PC-9 (cell line): ENCODE results near the gene PTGDS. TPM values are rescaled to one million over a fixed set of nuclear protein-coding genes. Genes with fewer than 3 reads are reported as not detected.

Source experiments
- BruUV-seq: library from RNA; stranded (reverse); fragments of 400-500 nt; replicated peaks from 2 replicates; lab custom pipeline; 2021; lab: Mats Ljungman, UMichigan
- CTCF ChIA-PET: fragments of 300-600 bp; sonication (Branson Sonifier 250); formaldehyde crosslinking; loops from one replicate; lab custom pipeline; 2022; ENCODE audit warnings: antibody characterized with exemption; lab: Charles Lee
- POLR2A ChIA-PET: fragments of 300-600 bp; sonication (Branson Sonifier 250); formaldehyde crosslinking; loops from one replicate; lab custom pipeline; 2022; ENCODE audit warnings: antibody characterized with exemption; ENCODE audit not compliant: unreplicated experiment; lab: Charles Lee
- DNase-seq, 2 experiments: peaks; one replicate each; pipeline versions ENCODE4 v3.0.0 to v3.0.0-alpha.2; 2015 to 2022; ENCODE audit warnings: mixed read lengths in 1 of 2
- H2AFZ ChIP-seq: fragments of 200-600 bp; sonication (generic); 2 replicates; pipeline ENCODE4 v1.8.1; 2017; ENCODE audit warnings: antibody characterized with exemption
- H3F3A ChIP-seq: fragments of 200-600 bp; sonication (generic); 2 replicates; pipeline ENCODE4 v1.8.1; 2017; ENCODE audit warnings: antibody characterized with exemption, mild to moderate bottlenecking, low read depth; ENCODE audit not compliant: insufficient read depth
- H3K27ac ChIP-seq: fragments of 200-600 bp; sonication (generic); 2 replicates; pipeline ENCODE4 v1.6.1; 2016; ENCODE audit warnings: mixed run types
- H3K27me3 ChIP-seq: fragments of 200-600 bp; sonication (generic); 2 replicates; pipeline ENCODE4 v1.6.1; 2016; ENCODE audit warnings: low read depth, mixed run types; ENCODE audit not compliant: insufficient read depth
- H3K36me3 ChIP-seq: fragments of 200-600 bp; sonication (generic); 2 replicates; pipeline ENCODE4 v1.6.1; 2016; ENCODE audit warnings: low read depth, mixed run types
- H3K4me1 ChIP-seq: fragments of 200-600 bp; sonication (generic); replicated peaks from 2 replicates; pipeline ENCODE4 v1.6.1; 2016; ENCODE audit warnings: mixed run types; ENCODE audit not compliant: insufficient read depth
- H3K4me2 ChIP-seq: fragments of 200-600 bp; sonication (generic); 2 replicates; pipeline ENCODE4 v1.6.1; 2017; ENCODE audit warnings: mixed run types
- H3K4me3 ChIP-seq: fragments of 200-600 bp; sonication (generic); 2 replicates; pipeline ENCODE4 v1.6.1; 2016; ENCODE audit warnings: mixed run types
- H3K79me2 ChIP-seq: fragments of 200-600 bp; sonication (generic); 2 replicates; pipeline ENCODE4 v1.6.1; 2017; ENCODE audit warnings: low read depth, mixed run types
- H3K9me2 ChIP-seq: fragments of 200-600 bp; sonication (generic); 2 replicates; pipeline ENCODE4 v1.8.1; 2017; ENCODE audit warnings: mild to moderate bottlenecking; ENCODE audit not compliant: insufficient read depth
- H3K9me3 ChIP-seq: fragments of 200-600 bp; sonication (generic); 2 replicates; pipeline ENCODE4 v1.8.1; 2016; ENCODE audit warnings: low read depth; ENCODE audit not compliant: insufficient read depth
- H4K20me1 ChIP-seq: fragments of 200-600 bp; sonication (generic); 2 replicates; pipeline ENCODE4 v1.8.1; 2017; ENCODE audit not compliant: insufficient read depth
- EZH2 ChIP-seq: fragments of 200-600 bp; sonication (generic); IDR thresholded peaks from 2 replicates; pipeline ENCODE4 v1.8.0; 2017; ENCODE audit warnings: antibody characterized with exemption, low read depth
- intact Hi-C: fragments of 100-400 bp; cut with micrococcal nuclease; formaldehyde crosslinking; loops from one replicate; pipeline ENCODE4 v1.10.0; 2022; ENCODE audit not compliant: unreplicated experiment
- total RNA-seq: library from RNA; stranded (reverse); gene quantifications from 2 replicates; pipeline ENCODE4 v1.2.3, GENCODE V29; 2021
- TF ChIP-seq, protein P1 (sequence below): fragments of 200-600 bp; sonication (generic); conservative IDR thresholded peaks from 2 replicates; pipeline ENCODE4 v1.6.1; 2017; ENCODE audit warnings: mixed run types, antibody characterized with exemption, mild to moderate bottlenecking, moderate library complexity

The PTGDS gene
- total RNA-seq, 1 experiment from 2014 or later, result 1.7 TPM

DNA sequence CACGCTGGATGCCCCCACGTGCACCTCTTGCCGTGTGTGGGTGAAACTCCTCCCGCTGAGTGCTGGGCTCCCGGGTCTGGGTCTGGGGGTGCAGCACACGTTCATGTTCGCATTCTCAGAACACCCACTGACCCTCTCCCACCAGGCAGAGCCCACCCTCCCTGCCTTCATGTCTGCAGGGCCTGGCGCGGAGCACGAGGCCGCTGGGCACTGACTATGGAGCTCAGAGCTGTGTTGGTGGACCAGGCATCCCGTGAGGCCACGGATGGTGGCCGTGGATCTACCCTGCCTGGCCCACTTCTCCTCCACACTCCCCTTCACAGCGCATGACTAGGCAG, 16.4 kb upstream of the PTGDS start:
- Histone ChIP-seq H3K9me3 (no peaks in the 10 kb centered on the region), H3K36me3 (no peaks in the 10 kb centered on the region), H3K9me2 (no peaks in the 10 kb centered on the region), H2AFZ (no peak overlapping the region), H3K4me2 (no peak overlapping the region), H4K20me1 (no peaks in the 10 kb centered on the region), H3K4me1 (peaks cover 10% of the 10 kb centered on the region), H3K27me3 (no peaks in the 10 kb centered on the region), H3K4me3 (no peak overlapping the region), H3F3A (peaks cover 8% of the 10 kb centered on the region; the same call in 1 of the 2 replicates), H3K79me2 (no peaks in the 10 kb centered on the region), H3K27ac (no peak overlapping the region)
- ChIA-PET POLR2A (no interaction called here), CTCF (no interaction called here)
- intact Hi-C loops, result no loop called here
- DNase-seq, result no peak
- BruUV-seq, result no TSS peak
- TF ChIP-seq, protein P1, sequence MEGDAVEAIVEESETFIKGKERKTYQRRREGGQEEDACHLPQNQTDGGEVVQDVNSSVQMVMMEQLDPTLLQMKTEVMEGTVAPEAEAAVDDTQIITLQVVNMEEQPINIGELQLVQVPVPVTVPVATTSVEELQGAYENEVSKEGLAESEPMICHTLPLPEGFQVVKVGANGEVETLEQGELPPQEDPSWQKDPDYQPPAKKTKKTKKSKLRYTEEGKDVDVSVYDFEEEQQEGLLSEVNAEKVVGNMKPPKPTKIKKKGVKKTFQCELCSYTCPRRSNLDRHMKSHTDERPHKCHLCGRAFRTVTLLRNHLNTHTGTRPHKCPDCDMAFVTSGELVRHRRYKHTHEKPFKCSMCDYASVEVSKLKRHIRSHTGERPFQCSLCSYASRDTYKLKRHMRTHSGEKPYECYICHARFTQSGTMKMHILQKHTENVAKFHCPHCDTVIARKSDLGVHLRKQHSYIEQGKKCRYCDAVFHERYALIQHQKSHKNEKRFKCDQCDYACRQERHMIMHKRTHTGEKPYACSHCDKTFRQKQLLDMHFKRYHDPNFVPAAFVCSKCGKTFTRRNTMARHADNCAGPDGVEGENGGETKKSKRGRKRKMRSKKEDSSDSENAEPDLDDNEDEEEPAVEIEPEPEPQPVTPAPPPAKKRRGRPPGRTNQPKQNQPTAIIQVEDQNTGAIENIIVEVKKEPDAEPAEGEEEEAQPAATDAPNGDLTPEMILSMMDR, result no peak
- no peak for TF ChIP-seq EZH2

DNA sequence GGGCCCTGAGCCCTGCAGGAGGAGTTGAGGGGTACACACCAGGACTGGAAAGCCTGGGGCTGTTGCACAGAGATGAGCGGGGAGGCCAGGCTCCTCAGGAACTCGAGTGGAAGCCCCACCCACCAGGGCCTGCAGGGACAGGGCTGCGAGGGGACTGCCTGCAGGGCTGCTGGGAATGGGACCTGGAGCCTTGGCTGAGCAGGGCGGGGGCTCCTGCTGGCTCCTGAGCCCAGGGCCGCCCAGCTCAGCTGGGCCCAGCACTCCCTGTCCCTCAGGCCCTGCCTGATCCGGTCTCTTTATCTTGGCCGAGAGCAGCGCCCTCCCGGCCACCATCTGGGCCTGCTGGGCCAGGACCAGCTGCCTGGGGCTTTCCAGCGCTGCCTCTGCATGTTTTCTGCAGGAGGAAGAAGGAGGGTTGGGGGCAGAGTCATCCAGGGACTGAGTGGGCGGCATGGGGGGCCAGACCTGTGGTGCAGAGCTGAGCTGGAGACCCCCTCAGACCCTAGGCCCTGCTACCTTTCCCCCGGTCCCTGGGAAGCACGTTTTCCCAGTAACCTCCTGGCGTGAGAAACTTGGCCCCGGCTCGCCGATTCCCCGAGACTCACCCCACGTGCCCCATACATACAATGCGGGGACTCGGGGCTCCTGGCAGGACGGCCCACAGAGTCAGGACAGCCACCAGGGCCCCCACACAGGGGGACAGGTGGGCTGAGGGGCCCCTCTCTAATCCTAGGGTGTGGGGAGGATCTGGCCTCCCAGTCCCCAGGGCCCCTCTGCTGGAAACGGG, 15.8 kb upstream of the PTGDS start:
- BruUV-seq, result no TSS peak
- DNase-seq, result no peak
- peaks cover 8% of the 10 kb centered on the region; the same call in 1 of the 2 replicates for H3F3A ChIP-seq
- no peaks in the 10 kb centered on the region for H4K20me1 ChIP-seq
- ChIA-PET CTCF (no interaction called here), POLR2A (no interaction called here)
- TF ChIP-seq EZH2, result no peak
- TF ChIP-seq, protein P1, result no peak
- no peaks in the 10 kb centered on the region for H3K36me3 ChIP-seq
- H2AFZ ChIP-seq, result no peak overlapping the region
- no peaks in the 10 kb centered on the region for H3K9me2 ChIP-seq
- H3K4me1 ChIP-seq, result peaks cover 10% of the 10 kb centered on the region
- no peak overlapping the region for H3K4me3 ChIP-seq
- H3K79me2 ChIP-seq, result no peaks in the 10 kb centered on the region
- H3K27me3 ChIP-seq, result no peaks in the 10 kb centered on the region
- intact Hi-C loops, result no loop called here
- no peaks in the 10 kb centered on the region for H3K9me3 ChIP-seq
- H3K4me2 ChIP-seq, result no peak overlapping the region
- H3K27ac ChIP-seq, result no peak overlapping the region

GRCh38 chr9:136962163-136962562, 15.1 kb upstream of the PTGDS start:
- no peaks in the 10 kb centered on the region for H3K27me3 ChIP-seq
- no peaks in the 10 kb centered on the region for H4K20me1 ChIP-seq
- intact Hi-C loops, result no loop called here
- BruUV-seq, result no TSS peak
- H3K36me3 ChIP-seq, result no peaks in the 10 kb centered on the region
- no peak for DNase-seq
- H3K27ac ChIP-seq, result no peak overlapping the region
- H3K79me2 ChIP-seq, result no peaks in the 10 kb centered on the region
- TF ChIP-seq, protein P1, result no peak
- TF ChIP-seq EZH2, result no peak
- no peaks in the 10 kb centered on the region for H3K9me3 ChIP-seq
- no peak overlapping the region for H3K4me2 ChIP-seq
- peaks cover 10% of the 10 kb centered on the region for H3K4me1 ChIP-seq
- ChIA-PET POLR2A (interaction anchor here (0.5 to 0.9 kb wide), 2 partner anchors 8 to 115 kb away, joined by 6 read pairs; no protein-coding TSS in a partner anchor), CTCF (no interaction called here)
- peaks cover 8% of the 10 kb centered on the region; the same call in 1 of the 2 replicates for H3F3A ChIP-seq
- H2AFZ ChIP-seq, result no peak overlapping the region
- no peaks in the 10 kb centered on the region for H3K9me2 ChIP-seq
- no peak overlapping the region for H3K4me3 ChIP-seq
